GM18499 (cell line): ENCODE results near the gene UQCRQ.
"Not testable (repeated sequence)": the region's sequence is repeated elsewhere in the genome, so short reads cannot be mapped to it uniquely, and the experiment has no call there.

Source experiments
- ATAC-seq: cut with Tn5 transposase; IDR thresholded peaks from one replicate; pipeline ENCODE4 v1.9.1; 2021; ENCODE audit warnings: moderate number of reproducible peaks; ENCODE audit not compliant: insufficient read depth, unreplicated experiment

UQCRQ gene

GRCh38 chr5:132831095-132831860 lies 35.2 kb upstream of the UQCRQ start:
- no peak for ATAC-seq

- ATAC-seq, result no peak
Observed at GRCh38 chr5:132832612-132833011, 33.8 kb upstream of the UQCRQ start.

GRCh38 chr5:132834057-132834456 lies 32.4 kb upstream of the UQCRQ start:
- no peak for ATAC-seq

- ATAC-seq, result no peak
Observed at GRCh38 chr5:132836852-132837251, 29.6 kb upstream of the UQCRQ start.

- no peak for ATAC-seq
Observed at GRCh38 chr5:132837868-132838267, 28.6 kb upstream of the UQCRQ start.

- ATAC-seq, result no peak
Observed at GRCh38 chr5:132838516-132839282, 27.7 kb upstream of the UQCRQ start.

GRCh38 chr5:132839426-132840301 lies 26.8 kb upstream of the UQCRQ start:
- ATAC-seq, result no peak

- ATAC-seq, result no peak
Observed at GRCh38 chr5:132840313-132840712, 26.1 kb upstream of the UQCRQ start.

GRCh38 chr5:132840896-132841295 lies 25.5 kb upstream of the UQCRQ start:
- ATAC-seq, result no peak

GRCh38 chr5:132841305-132841704 lies 25.1 kb upstream of the UQCRQ start:
- ATAC-seq, result no peak

- no peak for ATAC-seq
Observed at GRCh38 chr5:132848270-132848669, 18.2 kb upstream of the UQCRQ start.

- no peak for ATAC-seq
Observed at GRCh38 chr5:132849347-132849746, 17.1 kb upstream of the UQCRQ start.

- ATAC-seq, result no peak
Observed at GRCh38 chr5:132850066-132850465, 16.4 kb upstream of the UQCRQ start.

GRCh38 chr5:132853323-132853722 lies 13.1 kb upstream of the UQCRQ start:
- no peak for ATAC-seq

- no peak for ATAC-seq
Observed at GRCh38 chr5:132853790-132854189, 12.7 kb upstream of the UQCRQ start.

GRCh38 chr5:132854301-132854700 lies 12.1 kb upstream of the UQCRQ start:
- no peak for ATAC-seq

- ATAC-seq, result not testable (repeated sequence)
Observed at GRCh38 chr5:132854992-132855391, 11.4 kb upstream of the UQCRQ start.

- no peak for ATAC-seq
Observed at GRCh38 chr5:132856011-132856410, 10.4 kb upstream of the UQCRQ start.

- no peak for ATAC-seq
Observed at GRCh38 chr5:132859889-132860437, 6.5 kb upstream of the UQCRQ start.

- no peak for ATAC-seq
Observed at GRCh38 chr5:132860742-132861141, 5.7 kb upstream of the UQCRQ start.
